Endothelial cell of hepatic sinusoid (primary cell): ENCODE results near the gene ZNF644.
"Not testable (repeated sequence)": the region's sequence is repeated elsewhere in the genome, so short reads cannot be mapped to it uniquely, and the experiment has no call there.

Source experiments
- in situ Hi-C: cut with HindIII; loops from 2 replicates; pipeline ENCODE4 v1.10.0; 2017; ENCODE audit warnings: low sequenced_read_pairs

The ZNF644 gene

GRCh38 chr1:91021686-91022517, at the start of gene ZNF644:
Gene ZNF644, minus strand, starts transcription at chr1:91022035. Its CDS starts 39,682 bp downstream, at chr1:90982353.
- in situ Hi-C loops = loop anchor here (5.0 kb wide), 1 partner anchor 65 kb away; no protein-coding TSS in a partner anchor

- in situ Hi-C loops = no loop called here
Measured at GRCh38 chr1:91070298-91070697, 48.5 kb upstream of the ZNF644 start.

DNA sequence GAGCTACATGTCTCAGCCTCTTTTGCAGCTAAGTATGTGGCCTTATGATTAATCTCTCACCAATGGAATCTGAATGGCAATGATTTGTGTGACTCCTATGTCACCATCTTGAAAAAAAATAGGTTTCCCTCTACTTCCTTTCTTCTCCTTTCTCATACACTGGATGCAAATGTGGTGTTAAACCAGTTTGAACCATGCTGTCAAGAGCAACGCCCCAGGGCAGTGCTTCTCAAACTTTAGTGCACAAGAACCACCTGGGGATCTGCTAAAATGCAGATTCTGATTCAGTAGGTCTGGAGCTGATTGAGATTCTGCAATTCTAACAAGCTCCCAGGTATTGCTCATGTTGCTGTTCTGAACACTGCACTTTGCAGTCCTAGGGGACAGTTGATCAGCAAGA, 44.7 kb upstream of the ZNF644 start:
- in situ Hi-C loops = no loop called here

GRCh38 chr1:91065337-91065736, 43.5 kb upstream of the ZNF644 start:
- in situ Hi-C loops = no loop called here

DNA sequence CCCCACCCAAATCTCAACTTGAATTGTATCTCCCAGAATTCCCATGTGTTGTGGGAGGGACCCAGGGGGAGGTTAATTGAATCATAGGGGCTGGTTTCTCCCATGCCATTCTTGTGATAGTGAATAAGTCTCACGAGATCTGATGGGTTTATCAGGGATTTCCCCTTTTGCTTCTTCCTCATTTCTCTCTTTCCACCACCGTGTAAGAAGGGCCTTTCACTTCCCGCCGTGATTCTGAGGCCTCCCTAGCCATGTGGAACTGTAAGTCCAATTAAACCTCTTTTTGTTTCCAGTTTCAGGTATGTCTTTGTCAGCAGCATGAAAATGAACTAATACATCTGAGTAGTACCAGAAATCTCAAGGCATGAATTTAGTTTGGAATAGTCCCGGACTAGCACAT, 41.6 kb upstream of the ZNF644 start:
- in situ Hi-C loops = not testable (repeated sequence)

GRCh38 chr1:91059157-91059556, 37.3 kb upstream of the ZNF644 start:
- in situ Hi-C loops = no loop called here

DNA sequence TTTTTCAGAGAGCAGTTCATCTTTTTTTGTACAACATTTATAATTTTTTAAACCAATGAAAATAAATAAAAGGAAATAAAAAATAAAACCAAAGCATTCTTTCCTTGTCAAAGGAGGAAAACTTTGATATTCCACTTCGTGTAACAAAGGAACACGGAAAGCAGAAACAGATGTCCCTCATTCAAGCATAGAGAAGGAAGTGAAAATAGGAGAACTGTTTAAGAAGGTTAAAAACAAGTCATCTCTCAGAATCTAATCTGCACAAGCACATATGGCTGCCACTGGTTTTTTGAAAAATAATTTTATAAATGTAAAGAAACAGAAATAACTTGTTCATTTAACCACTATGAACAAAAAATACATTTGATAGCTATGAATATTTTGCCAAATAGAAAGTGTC, 35.9 kb upstream of the ZNF644 start:
- in situ Hi-C loops = no loop called here

- in situ Hi-C loops = no loop called here
Measured at GRCh38 chr1:91054780-91055481, 33.1 kb upstream of the ZNF644 start.

GRCh38 chr1:91053630-91054029, 31.8 kb upstream of the ZNF644 start:
- in situ Hi-C loops = no loop called here

- in situ Hi-C loops = not testable (repeated sequence)
Measured at GRCh38 chr1:91049551-91049950, 27.7 kb upstream of the ZNF644 start.

GRCh38 chr1:91046766-91047165, 24.9 kb upstream of the ZNF644 start:
- in situ Hi-C loops = no loop called here

- in situ Hi-C loops = no loop called here
Measured at GRCh38 chr1:91045284-91045683, 23.4 kb upstream of the ZNF644 start.

- in situ Hi-C loops = not testable (repeated sequence)
Measured at GRCh38 chr1:91044776-91045175, 22.9 kb upstream of the ZNF644 start.

- in situ Hi-C loops = not testable (repeated sequence)
Measured at GRCh38 chr1:91042372-91042771, 20.5 kb upstream of the ZNF644 start.

- in situ Hi-C loops = loop anchor here (5.0 kb wide), 1 partner anchor 54 kb away; no protein-coding TSS in a partner anchor
Measured at GRCh38 chr1:91038582-91038981, 16.7 kb upstream of the ZNF644 start.

DNA sequence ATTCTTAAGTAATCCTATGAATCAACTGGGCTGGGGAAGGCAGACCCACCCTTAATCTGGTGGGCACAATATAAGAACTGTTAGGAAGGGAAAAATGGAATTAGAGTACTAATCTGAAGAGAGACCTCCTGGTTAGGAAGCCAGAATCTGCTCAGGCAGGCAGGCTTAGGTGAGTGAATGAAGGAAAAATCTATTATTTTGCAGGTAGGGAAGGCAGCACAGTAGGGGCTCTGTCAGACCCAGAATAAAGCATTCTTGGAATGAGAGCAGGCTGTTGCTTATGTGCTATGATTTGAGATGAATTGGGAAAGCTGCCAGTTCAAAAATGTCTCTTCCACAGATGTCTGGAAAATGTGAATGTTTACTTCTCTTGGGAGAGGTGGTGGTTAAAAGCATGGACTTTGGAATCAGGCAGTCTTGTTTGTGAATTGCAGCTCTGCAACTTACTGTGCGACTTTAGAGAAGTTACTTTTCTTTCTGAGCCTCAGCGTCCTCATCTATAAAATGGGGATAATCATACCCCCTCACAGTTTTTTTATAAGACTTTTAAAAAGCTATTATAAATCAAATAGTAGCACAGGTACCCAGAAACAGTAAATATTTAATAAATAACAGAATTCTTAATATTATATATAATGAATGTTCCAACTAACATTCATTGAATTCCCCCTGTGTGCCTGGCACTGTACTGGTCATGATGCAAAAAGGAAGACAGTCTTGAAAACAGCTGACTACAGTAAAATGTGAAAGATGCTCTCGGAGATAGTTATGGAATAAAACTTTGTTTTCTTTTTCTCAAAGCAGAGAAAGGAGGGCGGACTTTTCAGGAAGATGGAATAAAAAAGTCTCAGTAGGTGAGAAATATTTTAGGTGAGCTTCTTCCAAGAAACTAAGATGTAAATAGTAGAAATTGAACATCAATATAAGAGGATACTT, 15.3 kb upstream of the ZNF644 start:
- in situ Hi-C loops = loop anchor here (5.0 kb wide), 1 partner anchor 55 kb away; no protein-coding TSS in a partner anchor

GRCh38 chr1:91032349-91032748, 10.5 kb upstream of the ZNF644 start:
- in situ Hi-C loops = no loop called here

DNA sequence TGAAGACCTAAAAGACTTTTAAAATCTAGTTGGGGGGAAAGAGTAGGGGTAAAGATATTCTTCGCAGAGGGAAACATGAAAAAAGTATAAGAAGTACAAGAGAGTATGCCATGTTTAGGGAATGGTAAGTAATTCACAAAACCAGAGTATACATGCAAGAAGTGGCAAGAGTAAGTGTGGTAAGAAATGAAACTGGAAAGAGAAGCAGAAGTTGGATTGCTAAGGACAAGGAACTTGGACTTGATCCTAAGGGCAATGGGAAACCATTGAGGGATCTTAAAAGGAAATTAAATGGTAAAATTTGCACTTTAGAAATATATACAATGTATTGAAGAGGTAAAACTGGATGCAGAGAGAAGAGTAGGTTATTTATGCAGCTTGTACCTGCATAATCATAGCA, 9.2 kb upstream of the ZNF644 start:
- in situ Hi-C loops = no loop called here

GRCh38 chr1:91026777-91027176, 4.9 kb upstream of the ZNF644 start:
- in situ Hi-C loops = no loop called here

- in situ Hi-C loops = no loop called here
Measured at GRCh38 chr1:91026320-91026719, 4.5 kb upstream of the ZNF644 start.
